HG03095 (cell line): Measurements from ENCODE around the gene VIPR1.
"Not testable (repeated sequence)": the region's sequence is repeated elsewhere in the genome, so short reads cannot be mapped to it uniquely, and the experiment has no call there.

Experiments
- ATAC-seq: cut with Tn5 transposase; IDR thresholded peaks from one replicate; pipeline ENCODE4 v1.9.1; 2021; ENCODE audit warnings: moderate library complexity; ENCODE audit not compliant: unreplicated experiment

The VIPR1 gene

DNA sequence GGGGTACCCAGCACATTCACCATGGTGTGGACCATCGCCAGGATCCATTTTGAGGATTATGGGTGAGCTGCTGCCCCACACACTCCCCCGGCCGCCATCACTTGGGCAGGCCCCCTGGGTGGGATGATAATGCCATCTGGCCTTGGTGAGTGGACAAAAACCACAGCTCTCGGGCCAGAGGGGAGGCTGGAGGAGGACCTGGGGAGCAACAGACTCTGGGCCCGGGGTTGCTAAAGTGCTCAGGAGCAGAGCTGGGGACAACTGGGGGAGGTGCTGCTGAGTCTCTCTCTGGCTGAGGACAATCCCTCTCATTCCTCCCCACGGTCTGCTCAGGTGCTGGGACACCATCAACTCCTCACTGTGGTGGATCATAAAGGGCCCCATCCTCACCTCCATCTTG lies 29.0 kb downstream of the VIPR1 start:
- ATAC-seq = no peak

DNA sequence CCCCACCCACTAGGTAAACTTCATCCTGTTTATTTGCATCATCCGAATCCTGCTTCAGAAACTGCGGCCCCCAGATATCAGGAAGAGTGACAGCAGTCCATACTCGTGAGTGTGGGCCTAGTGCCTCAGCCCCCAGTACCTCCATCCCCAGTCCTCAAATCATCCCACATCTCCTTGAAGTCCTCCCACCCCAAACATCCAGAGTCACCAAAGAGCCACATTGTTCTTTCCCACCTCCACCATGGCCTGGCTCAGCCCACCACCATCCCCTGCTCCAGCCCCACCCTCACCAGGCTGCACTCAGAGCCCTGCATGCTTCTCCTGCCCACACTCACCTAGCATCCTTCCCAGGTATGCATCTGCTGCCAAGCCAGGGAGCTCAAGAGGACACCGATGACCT lies 29.8 kb downstream of the VIPR1 start:
- ATAC-seq = no peak

DNA sequence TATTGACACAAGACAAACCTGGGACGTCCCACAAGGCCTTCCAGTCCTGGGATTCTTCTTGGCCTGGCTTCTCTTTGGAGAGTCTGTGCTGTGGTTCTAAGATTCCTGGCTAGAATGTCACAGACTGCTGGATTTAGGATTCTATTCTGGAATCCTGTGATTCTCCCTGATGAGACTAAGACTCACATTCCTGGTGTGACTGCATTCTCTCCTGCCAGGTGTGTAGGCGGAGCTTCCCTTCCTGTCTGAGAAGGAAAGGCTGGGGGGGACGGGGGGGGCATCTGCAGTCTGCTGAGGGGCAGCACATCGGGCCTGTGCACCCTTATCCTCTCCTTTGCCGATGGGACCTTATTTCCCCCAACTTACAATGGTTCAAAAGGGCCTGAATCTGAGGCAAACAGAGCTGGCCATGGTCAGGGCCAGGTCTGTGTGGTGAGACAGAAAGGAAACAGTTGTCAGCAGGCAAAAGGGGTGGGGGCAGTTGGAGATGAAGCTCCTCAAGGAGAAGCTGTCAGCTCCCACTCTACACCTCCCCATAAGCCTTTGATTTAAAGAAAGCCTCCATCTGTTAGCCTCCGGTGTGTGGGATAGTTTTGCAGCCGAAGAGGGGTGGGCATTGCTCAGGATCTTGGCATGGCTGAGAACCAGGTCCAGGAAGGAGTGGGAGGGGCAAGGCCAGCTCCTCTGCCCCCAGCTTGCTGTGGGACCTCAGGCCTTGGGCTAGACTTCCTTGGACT lies 30.9 kb downstream of the VIPR1 start:
- ATAC-seq = no peak

DNA sequence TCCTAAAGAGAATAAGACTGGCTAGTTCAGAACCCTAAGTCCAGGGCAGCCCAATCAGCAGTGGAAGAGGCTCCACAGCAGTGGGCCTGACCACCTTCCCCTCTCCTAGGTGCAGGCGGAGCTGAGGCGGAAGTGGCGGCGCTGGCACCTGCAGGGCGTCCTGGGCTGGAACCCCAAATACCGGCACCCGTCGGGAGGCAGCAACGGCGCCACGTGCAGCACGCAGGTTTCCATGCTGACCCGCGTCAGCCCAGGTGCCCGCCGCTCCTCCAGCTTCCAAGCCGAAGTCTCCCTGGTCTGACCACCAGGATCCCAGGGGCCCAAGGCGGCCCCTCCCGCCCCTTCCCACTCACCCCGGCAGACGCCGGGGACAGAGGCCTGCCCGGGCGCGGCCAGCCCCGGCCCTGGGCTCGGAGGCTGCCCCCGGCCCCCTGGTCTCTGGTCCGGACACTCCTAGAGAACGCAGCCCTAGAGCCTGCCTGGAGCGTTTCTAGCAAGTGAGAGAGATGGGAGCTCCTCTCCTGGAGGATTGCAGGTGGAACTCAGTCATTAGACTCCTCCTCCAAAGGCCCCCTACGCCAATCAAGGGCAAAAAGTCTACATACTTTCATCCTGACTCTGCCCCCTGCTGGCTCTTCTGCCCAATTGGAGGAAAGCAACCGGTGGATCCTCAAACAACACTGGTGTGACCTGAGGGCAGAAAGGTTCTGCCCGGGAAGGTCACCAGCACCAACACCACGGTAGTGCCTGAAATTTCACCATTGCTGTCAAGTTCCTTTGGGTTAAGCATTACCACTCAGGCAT lies 33.7 kb downstream of the VIPR1 start:
- ATAC-seq = no peak

DNA sequence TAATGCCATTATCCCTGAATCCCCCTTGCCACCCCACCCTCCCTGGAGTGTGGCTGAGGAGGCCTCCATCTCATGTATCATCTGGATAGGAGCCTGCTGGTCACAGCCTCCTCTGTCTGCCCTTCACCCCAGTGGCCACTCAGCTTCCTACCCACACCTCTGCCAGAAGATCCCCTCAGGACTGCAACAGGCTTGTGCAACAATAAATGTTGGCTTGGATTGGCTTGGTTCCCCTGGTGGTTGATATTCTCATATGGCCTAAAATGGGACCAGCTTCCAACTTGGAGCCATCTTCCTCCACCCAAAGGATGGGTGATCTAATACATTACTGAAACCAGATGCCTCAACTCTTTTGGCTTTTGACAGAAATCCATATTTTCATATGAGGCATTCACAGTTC lies 34.9 kb downstream of the VIPR1 start:
- ATAC-seq = no peak

DNA sequence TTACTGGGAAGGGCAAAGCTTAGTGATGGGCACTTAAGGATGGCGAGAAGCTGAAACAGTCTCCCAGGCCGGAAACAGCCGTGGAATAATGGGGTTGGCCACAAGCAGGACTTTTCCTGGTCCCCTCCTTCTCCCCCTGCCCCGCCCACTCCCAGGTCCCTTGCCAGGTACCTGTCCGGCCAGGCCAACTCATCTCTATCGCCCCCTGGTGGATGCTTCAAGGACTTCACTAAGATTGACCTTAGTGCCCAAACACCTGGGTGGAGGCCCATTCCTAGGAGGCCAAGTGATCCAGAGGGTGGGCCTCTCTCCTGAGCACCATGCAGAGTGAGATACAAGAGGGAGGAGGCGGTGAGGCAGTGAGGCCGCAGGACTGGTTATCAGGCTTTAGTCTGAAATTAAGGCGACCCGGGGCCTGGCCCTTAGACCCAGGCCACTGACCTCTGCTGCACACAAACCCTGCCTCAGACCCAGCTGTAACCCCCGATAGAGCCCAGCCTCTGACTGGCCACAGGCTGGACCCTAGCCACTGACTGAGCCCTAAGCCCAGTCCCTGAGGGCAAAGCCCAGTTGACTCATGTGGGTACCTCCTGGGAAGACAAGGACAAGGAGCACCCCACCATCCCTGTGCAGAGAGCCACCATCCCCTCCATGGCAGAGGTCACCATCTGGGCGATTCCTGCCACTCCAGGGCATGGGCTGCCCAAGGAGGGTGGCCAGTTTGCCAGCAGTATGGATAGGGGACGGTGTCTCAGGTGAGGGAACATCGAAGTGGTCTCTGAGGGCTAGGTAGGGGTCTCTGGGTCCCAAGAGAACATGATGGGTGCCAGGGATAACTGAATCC lies 37.6 kb downstream of the VIPR1 start:
- ATAC-seq = peak; percentile 67

DNA sequence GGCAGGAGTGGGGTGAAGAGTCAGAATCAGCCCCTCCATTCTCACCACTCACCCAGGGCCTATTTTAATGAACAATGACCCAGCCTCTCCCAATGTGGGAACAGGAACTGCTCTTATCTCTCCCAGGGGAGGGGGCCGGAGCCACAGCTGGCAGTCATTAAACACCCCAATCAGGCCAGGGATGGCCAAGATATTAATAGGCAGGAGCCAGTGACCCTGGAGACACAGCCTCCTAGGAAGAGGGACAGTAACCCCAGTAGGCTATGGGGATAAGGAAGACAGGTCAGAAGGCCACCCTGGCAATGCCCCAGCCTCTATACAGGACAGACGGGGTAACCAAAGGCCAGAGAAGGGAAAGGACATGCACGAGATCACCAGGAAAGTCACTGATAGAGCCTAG lies 38.6 kb downstream of the VIPR1 start:
- no peak for ATAC-seq

- no peak for ATAC-seq
Observed at GRCh38 chr3:42544492-42545283, 42.2 kb downstream of the VIPR1 start.

DNA sequence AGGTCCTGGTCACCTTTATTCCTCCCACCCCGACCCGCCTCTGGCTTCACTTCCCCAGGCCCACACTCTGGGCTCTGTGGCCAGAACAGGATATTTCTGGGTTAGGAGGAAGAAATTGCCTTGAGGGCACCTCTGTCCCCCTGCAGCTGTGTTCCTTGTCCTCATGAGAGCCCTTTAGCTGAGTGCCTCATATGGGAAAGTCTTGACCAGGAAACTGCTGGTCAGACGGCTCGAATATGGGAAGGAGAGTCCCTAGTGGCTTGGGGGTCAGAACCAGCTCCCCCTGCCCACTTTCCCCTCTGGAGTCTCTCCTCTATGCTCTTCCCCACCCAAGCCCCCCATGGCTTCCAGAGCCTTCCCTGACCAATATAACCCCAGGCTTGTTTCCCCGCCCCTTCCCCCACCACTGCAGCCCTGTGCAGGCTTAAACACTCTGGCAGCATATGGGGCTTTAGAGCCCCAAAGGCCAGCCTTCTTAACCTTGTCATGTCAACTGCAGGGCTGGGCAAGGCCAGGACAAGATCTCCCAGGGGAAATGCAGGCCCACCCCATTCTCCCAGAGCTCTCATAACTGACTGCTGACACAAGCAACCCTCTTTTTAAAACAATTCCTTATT lies 42.9 kb downstream of the VIPR1 start:
- ATAC-seq = no peak

- ATAC-seq = no peak
Observed at GRCh38 chr3:42546691-42547213, 44.3 kb downstream of the VIPR1 start.

GRCh38 chr3:42547401-42547945 lies 45.0 kb downstream of the VIPR1 start:
- ATAC-seq = no peak

DNA sequence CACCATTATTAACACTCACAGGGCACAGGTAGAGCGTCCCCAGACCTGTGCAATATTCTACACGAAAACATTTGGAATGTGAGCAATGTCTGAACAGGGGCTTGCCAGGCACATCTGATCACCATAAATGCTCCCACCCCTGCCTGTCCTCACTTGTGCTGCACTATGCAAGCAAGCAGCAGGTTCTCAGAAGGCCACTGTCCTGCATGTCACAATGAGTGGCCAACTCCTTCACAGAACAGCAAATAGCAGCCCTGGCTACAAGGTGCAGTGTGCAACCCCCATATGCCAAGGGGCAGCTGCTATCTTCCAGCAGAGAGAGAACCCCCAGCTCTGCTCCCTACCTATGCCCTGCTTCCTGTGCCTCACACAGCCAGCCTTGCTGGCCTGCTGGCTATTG lies 46.7 kb downstream of the VIPR1 start:
- no peak for ATAC-seq

DNA sequence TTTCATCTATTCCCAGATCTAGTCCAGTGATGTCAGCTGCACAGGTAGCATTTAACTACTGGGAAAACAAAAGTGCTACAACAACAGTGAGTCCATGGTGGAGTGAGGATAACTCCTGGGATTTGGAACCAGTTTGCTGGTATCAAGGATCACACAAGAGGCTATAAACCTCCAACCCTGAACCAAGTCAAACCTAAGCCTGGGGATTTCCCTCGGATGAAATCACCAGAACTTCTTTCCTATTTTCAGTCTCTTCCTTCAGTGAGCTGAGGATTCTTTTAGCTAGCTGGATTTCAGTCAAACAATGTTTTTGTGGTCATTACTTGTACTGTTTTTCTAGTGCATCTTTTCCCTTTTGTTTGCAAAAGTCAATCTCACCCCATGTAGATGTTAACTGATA lies 47.8 kb downstream of the VIPR1 start:
- ATAC-seq = no peak

DNA sequence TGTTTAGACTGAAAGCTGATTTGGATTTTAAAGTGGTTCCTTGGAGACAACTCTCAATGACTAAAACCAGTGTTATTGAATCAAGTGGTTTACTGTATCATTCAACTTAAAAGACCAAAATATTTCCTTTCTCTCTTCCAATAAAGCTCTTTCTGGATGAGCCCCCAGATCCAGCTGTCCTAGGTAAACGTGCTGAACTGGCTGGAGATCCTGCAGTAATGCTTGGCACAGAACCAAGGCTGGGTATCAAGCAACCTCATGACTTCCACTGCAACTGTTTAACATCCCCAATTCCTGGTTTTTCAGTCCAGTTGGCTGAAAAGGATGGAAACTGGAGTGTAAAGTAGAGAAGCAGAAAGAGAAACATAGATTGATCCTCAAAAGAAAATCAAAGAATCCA lies 50.4 kb downstream of the VIPR1 start:
- no peak for ATAC-seq

DNA sequence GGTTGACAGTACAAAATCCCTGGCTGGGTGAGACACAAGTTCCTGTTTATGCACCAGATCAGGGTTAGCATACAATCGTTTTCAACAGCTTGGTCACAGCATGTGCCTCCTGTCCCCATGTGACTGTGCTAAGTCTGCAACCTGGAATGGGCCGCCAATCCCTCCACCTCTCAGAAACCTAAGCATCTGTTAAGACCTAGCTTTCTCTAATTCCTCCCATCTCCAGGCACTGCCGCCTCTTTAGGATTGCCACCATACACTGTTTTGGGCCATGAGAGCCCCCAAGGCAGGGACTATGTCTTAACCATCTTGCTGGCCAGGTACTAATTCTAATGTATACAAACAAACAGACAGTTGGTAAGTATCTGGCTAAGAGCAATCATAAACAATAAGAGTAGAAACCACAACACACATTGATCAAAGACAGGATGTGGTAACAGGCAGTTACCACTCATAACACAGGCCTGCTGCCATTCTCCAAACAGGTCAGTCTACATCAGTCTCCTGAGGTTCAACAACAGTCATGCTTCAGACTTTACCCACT lies 53.7 kb downstream of the VIPR1 start:
- ATAC-seq = peak; percentile 49

- ATAC-seq = not testable (repeated sequence)
Observed at GRCh38 chr3:42556817-42557216, 54.4 kb downstream of the VIPR1 start.

GRCh38 chr3:42557854-42558253 lies 55.4 kb downstream of the VIPR1 start:
- no peak for ATAC-seq

- no peak for ATAC-seq
Observed at GRCh38 chr3:42562047-42562907, 59.8 kb downstream of the VIPR1 start.
